NCI-H2081 (cell line): ENCODE measurements around the gene TMEM200C.

Source experiments
- DNase-seq, 2 experiments: peaks; one replicate each; lab custom pipeline; 2025; lab: John Stamatoyannopoulos, UW

The TMEM200C gene

GRCh38 chr18:5895299-5895875 lies at the start of gene TMEM200C:
Gene TMEM200C, minus strand, starts transcription at chr18:5895522. Its CDS starts 3,459 bp downstream, at chr18:5892063.
- DNase-seq = peak; percentile 28 to 55

- no peak for DNase-seq
Measured at GRCh38 chr18:5944448-5944847, 49.1 kb upstream of the TMEM200C start.

GRCh38 chr18:5943514-5943913 lies 48.2 kb upstream of the TMEM200C start:
- DNase-seq = peak in 1 of 2 experiments; percentile 7

GRCh38 chr18:5942591-5942990 lies 47.3 kb upstream of the TMEM200C start:
- DNase-seq = no peak

- DNase-seq = no peak
Measured at GRCh38 chr18:5941890-5942289, 46.6 kb upstream of the TMEM200C start.

- no peak for DNase-seq
Measured at GRCh38 chr18:5939801-5940667, 44.7 kb upstream of the TMEM200C start.

GRCh38 chr18:5937795-5938194 lies 42.5 kb upstream of the TMEM200C start:
- no peak for DNase-seq

GRCh38 chr18:5937121-5937520 lies 41.8 kb upstream of the TMEM200C start:
- no peak for DNase-seq

GRCh38 chr18:5930789-5931188 lies 35.5 kb upstream of the TMEM200C start:
- no peak for DNase-seq

- DNase-seq = no peak
Measured at GRCh38 chr18:5918205-5918858, 23.0 kb upstream of the TMEM200C start.

- DNase-seq = no peak
Measured at GRCh38 chr18:5914951-5915350, 19.6 kb upstream of the TMEM200C start.

- no peak for DNase-seq
Measured at GRCh38 chr18:5914016-5914415, 18.7 kb upstream of the TMEM200C start.

- DNase-seq = no peak
Measured at GRCh38 chr18:5912566-5912965, 17.2 kb upstream of the TMEM200C start.

GRCh38 chr18:5909125-5909524 lies 13.8 kb upstream of the TMEM200C start:
- no peak for DNase-seq

- DNase-seq = no peak
Measured at GRCh38 chr18:5903386-5903785, 8.1 kb upstream of the TMEM200C start.

- no peak for DNase-seq
Measured at GRCh38 chr18:5900262-5900661, 4.9 kb upstream of the TMEM200C start.

- no peak for DNase-seq
Measured at GRCh38 chr18:5899835-5900234, 4.5 kb upstream of the TMEM200C start.

GRCh38 chr18:5895876-5896740 lies 786 bp upstream of the TMEM200C start:
- DNase-seq = peak; percentile 21 to 43

- DNase-seq = peak; percentile 21 to 49
Measured at GRCh38 chr18:5894611-5895298, 567 bp downstream of the TMEM200C start.

- no peak for DNase-seq
Measured at GRCh38 chr18:5893956-5894610, 1.2 kb downstream of the TMEM200C start.
